HG03159 (cell line): ENCODE data around the gene SLC17A7.
"Not testable (repeated sequence)": the region's sequence is repeated elsewhere in the genome, so short reads cannot be mapped to it uniquely, and the experiment has no call there.

ENCODE experiments used
- ATAC-seq: cut with Tn5 transposase; IDR thresholded peaks from one replicate; pipeline ENCODE4 v1.9.1; 2021; ENCODE audit warnings: mild to moderate bottlenecking, moderate library complexity; ENCODE audit not compliant: unreplicated experiment

SLC17A7 gene

DNA sequence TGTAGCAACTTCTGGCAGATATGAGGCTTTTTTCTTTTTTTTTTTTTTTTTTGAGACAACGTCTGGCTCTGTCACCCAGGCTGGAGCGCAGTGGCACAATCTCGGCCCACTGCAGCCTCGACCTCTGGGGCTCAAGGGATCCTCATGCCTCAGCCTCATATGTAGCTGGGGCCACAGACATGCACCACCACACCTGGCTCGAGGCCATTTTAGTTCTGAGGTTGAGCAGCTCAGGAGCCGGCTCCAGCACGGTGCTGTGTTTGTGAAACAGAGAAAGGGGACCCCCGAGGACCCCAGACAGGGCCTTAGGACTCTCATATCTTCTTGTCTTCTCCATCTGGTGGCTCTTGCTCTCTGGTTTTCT is 29.3 kb upstream of the SLC17A7 start:
- ATAC-seq, result no peak

DNA sequence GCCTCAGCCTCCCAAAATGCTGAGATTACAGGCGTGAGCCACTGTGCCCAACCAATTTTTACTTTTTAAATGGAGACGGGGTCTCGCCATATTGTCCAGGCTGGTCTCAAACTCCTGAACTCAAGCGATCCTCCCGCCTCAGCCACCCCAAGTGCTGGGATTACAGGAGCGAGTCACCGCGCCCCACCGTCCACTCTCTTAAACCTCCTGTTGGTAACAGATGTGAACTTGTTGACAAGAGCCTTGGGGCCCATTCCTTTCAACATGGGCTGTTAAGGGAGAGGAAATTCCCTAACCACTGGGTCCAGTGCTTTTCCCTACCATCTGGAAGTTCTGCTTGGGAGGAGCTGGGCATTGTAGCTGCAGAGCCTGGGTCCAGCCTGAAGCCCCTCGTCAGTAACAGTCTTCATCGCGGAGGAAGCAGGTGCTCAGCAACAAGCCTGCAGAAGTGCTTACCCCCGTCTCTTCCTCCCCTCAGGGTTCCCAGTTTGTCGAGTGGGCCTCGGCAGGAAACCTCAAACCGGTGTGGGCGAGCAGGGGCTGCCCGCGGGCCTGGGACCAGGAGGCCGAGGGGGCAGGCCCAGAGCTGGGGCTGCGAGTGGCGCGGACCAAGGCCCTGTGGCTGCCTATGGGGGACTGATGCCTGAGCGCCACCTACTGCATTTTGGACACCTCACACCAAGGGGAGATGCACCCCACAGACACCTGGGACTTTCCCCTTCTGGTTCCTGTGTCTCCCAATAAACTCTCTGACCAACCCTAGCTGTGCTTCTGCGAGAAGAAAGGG is 28.7 kb upstream of the SLC17A7 start:
- no peak for ATAC-seq

GRCh38 chr19:49468746-49469447 is 27.6 kb upstream of the SLC17A7 start:
- ATAC-seq, result peak; percentile 57

DNA sequence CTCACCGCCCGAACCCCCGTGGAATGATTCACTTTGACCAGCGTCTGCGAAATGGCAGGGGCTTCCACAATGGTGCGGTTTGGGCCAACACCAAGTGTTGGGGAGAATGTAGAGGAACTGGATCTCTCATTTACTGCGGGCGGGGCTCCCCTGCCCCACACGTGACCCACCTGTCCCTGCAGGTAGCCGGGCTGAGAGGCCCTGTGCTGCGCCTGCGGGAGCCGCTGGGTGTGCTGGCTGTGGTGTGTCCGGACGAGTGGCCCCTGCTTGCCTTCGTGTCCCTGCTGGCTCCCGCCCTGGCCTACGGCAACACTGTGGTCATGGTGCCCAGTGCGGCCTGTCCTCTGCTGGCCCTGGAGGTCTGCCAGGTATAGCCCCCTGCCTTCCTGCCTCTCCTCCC is 26.9 kb upstream of the SLC17A7 start:
- no peak for ATAC-seq

DNA sequence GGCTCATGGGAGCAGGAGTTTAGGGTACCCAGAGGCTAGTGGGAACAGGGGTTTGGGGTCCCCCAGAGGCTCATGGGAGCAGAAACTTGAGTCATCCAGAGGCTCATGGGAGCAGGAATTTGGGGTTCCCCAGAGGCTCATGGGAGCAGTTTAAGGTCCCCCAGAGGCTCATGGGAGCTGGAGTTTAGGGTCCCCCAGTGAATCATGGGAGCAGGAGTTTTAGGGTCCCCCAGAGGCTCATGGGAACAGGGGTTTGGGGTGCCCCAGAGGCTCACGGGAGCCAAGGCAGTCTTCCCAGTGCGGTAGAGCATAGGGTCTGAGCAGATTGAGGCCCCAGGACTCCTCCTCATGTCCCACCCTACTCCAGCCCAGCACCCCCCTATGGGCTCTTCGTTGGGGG is 24.0 kb upstream of the SLC17A7 start:
- ATAC-seq, result no peak

GRCh38 chr19:49463960-49464740 is 22.8 kb upstream of the SLC17A7 start:
- ATAC-seq, result no peak

DNA sequence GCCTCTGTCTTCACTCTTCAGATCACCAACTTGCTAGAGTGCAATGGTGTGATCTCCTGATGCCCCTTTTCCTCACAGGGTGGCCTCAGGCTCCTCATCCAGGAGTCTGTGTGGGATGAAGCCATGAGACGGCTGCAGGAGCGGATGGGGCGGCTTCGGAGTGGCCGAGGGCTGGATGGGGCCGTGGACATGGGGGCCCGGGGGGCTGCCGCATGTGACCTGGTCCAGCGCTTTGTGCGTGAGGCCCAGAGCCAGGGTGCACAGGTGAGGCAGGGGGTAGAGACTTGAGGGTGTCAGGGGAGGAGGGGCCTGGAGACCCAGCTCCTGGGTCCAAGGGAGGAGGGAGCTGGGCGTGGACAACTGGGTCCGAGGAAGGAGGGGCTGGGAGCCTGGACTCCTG is 21.2 kb upstream of the SLC17A7 start:
- ATAC-seq, result no peak

DNA sequence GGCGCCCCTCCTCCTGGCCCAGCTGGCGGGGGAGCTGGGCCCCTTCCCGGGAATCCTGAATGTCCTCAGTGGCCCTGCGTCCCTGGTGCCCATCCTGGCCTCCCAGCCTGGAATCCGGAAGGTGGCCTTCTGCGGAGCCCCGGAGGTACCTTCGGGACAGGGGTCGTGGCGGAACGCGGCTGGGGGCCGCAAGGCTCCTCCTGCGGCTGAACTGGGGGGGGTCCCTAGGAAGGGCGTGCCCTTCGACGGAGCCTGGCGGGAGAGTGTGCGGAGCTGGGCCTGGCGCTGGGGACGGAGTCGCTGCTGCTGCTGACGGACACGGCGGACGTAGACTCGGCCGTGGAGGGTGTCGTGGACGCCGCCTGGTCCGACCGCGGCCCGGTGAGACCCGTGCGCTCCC is 20.3 kb upstream of the SLC17A7 start:
- ATAC-seq, result no peak

DNA sequence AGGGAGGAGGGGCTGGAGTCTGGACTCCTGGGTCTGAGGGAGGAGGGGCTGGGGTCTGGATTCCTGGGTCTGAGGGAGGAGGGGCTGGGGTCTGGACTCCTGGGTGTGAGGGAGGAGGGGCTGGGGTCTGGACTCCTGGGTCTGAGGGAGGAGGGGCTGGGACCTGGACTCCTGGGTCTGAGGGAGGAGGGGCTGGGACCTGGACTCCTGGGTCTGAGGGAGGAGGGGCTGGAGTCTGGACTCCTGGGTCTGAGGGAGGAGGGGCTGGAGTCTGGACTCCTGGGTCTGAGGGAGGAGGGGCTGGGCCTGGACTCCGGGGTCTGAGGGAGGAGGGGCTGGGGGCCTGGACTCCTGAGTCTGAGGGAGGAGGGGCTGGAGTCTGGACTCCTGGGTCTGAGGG is 19.8 kb upstream of the SLC17A7 start:
- ATAC-seq, result not testable (repeated sequence)

DNA sequence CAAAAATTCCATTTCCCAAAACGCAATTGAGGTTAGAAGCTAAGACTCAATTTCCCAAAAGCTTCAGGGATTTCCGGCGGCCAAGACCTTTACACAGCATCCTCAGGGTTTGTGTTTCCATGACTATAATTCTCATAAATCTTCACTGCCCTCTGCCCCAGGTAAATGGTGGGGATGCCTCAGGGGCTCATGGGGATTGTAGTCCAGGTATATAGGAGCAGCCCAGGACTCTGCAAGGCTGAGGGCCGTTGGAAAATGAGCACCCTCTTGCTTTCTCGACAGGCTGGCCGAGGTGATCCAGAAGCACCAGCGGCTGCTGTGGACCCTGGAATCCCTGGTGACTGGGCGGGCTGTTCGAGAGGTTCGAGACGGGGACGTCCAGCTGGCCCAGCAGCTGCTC is 18.1 kb upstream of the SLC17A7 start:
- no peak for ATAC-seq

- no peak for ATAC-seq
Observed at GRCh38 chr19:49458567-49458903, 17.2 kb upstream of the SLC17A7 start.

GRCh38 chr19:49456326-49456725 is 15.0 kb upstream of the SLC17A7 start:
- no peak for ATAC-seq

DNA sequence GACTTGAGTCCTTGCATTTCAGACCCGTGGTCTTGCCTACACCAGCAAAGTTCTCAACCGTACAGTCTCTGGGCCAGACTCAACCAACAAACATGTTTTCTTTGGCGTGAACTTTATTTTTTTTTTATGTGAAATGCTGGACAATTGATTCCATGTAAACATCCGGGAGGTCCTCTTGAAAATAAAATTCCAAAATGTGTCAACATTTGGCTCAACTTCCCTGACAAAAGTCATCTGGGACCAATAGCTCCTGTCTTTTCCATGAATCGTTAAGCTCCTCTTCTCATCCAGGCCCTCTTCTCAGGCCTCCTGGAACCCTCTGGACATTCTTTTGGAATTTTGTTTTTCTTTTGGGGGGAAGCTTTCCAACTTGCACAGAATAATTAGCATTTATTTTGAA is 14.4 kb upstream of the SLC17A7 start:
- no peak for ATAC-seq

DNA sequence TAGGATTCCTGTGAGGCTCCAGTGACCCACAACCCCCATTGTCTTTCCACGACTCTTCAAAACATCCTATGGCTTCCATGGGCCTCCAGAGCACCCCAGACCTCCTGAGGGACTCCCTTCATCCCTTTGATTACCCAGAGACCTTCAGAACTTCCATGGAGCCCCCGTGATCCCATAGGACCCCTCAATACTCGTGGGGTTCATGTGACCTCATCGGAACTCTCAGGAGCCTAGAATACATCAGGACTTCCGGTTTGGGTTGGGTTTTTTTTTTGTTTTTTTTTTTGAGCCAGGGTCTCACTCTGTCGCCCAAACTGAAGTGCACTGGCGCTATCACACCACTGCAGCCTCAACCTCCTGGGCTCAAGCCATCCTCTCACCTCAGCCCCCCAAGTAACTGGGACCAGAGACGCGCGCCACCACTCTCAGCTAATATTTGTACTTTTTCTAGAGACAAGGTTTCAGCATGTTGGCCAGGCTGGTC is 12.5 kb upstream of the SLC17A7 start:
- no peak for ATAC-seq

- ATAC-seq, result peak; percentile 71
Observed at GRCh38 chr19:49453013-49453756, 11.9 kb upstream of the SLC17A7 start, which contains the start of gene ALDH16A1. ALDH16A1 (plus strand) TSS chr19:49453225; CDS start chr19:49453332, 107 bp downstream.

GRCh38 chr19:49451430-49452181 is 10.3 kb upstream of the SLC17A7 start, which contains the start of gene PIH1D1:
PIH1D1 (minus strand) TSS chr19:49451814; CDS start chr19:49451574, 240 bp downstream.
- ATAC-seq, result peak; percentile 69

DNA sequence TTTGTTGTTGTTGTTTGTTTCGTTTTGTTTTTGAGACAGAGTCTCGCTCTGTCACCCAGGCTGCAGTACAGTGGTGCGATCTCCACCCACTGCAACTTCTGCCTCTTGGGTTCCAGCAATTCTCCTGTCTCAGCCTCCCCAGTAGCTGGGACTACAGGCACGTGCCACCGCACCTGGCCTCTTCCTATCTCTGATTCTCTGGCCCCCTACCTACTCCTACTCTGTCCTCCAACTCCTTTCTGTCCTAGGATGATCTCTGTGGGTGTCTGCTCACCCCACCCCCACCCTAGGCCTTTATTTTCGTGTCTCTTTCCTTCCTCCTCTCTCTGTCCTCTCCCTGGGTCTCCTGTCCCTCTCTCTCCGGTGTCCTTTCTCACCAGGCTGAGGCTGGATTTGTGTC is 9.1 kb upstream of the SLC17A7 start:
- no peak for ATAC-seq

- ATAC-seq, result no peak
Observed at GRCh38 chr19:49448432-49448786, 7.1 kb upstream of the SLC17A7 start.

DNA sequence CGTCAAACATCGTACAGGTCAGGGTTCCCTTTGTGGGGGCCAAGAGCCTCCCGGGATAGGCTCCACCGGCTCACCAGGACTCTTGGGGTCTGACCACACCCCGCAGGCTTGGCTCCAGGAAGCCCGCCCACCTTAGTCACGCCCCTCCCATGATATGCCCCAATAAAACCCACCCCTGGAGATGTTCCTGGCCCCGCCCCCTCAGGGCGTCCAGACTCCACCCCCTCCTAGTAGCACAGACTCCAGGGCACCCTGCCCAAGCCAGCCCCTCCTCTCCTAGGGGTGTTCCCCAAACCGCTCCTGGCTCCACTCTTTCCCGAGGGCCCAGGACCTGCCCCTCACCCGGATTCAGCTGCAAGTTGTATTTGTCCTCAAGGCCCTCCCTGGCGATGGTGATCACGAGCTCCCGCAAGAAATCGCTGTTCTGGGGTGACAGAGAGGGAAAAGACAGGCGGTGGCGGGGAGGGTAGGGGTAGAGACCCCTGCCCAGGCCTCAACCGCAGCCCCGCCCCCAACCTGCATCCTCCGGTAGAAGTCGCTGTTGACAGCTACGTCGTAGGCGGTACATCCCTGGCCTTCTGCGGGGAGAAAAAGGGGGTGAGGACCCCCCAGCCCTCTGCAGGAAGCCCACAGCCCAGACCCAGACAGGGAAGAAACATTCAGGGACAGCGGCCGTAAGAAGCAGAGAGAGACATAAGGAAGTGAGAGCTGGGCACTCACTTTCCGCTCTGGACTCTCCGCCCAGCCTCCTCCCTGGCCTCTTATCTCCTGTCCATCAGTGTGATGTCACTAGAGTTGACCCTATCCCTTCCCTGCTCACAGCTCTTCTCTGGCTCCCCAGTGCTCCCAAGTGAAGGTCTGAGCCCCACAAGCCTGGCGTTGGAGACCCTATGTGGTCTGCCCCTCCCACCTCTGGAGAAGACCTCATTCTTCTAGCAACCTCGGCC is 6.4 kb upstream of the SLC17A7 start:
- ATAC-seq, result no peak
